HG03060 (cell line): ENCODE measurements around the gene LRRC46.

ENCODE experiments used
- ATAC-seq: cut with Tn5 transposase; IDR thresholded peaks from one replicate; pipeline ENCODE4 v1.9.1; 2021; ENCODE audit warnings: low read depth, moderate number of reproducible peaks; ENCODE audit not compliant: unreplicated experiment

LRRC46 gene

DNA sequence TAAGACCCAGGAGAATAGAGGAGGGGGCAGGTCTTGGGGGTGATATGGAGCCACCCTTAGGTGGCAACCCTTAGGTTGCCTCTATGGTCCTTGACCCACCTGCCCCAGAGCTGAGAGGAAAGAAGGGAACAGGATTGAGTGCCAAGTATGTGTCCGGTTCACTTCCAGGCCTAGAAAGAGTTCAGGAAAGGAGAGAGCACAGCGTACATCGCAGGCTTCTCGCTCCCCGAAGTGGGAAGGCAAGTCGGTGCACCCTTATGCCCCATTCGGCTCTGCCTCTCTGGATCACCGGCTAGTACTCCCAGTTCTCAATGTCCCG lies 18.9 kb downstream of the LRRC46 start:
- ATAC-seq: no peak

DNA sequence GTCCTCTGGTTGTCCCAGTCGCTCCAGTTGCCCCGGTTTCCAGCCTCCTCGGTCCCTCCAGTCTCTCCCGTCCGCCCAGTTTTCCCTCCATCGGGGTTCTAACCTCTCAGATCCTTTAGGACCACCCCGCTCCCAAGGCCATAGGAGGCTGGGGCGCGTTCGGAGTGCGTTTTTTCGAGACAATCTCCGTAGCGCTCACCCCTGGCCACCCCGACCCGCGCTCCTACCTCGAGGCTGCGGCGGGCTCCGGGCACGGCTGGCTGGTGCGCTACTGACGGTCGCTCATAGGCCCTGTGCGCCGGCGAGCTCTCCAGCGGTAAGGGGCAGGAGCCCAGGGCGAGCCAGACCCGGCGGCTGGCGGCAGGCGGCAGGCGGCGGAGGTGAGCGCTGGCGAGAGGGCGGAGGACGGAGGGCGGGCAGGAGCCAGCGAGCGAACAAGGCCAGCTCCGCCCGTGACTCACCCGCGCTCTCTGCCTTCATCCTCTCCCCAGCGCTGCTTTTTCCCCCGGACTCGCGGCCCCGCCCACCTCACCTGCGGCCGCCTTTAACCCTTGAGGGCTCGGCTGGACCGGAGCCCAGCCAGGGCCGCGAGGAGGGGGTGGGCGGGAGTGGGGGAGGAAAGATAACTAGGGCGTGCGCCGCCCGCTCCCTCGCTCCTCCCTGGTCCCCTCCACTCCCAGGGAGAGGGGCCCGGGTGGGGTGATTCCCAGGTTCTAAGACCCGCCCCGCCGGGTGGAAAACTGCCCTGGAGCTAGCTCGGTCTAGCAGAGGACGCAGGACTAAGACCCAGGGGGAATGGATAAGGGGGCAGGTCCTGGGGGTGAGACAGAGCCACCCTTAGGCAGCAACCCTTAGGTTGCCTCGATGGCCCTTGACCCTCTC lies 19.5 kb downstream of the LRRC46 start, which contains the start of gene SP6:
Gene SP6 (minus strand): TSS at position 472 of the 882 bp plus-strand sequence. CDS start 2,734 bp downstream, outside the sequence.
- no peak for ATAC-seq

DNA sequence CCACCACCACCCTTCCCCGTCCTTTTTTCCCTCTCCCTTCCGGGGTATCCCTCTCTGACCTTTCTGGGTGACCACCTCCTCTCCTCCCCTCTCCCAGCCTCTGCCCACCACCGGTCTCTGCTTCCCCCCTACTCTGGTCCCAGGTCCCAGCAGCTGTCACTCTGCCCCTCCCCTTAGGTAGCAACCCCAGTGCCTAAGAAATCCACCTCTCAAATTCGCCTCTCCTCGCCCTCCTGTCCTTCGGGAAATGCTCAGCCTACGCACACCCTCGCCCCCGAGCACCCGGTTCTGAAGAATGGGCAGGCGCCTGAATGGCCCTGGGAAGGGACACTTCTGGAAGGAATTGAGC lies 20.3 kb downstream of the LRRC46 start:
- no peak for ATAC-seq

DNA sequence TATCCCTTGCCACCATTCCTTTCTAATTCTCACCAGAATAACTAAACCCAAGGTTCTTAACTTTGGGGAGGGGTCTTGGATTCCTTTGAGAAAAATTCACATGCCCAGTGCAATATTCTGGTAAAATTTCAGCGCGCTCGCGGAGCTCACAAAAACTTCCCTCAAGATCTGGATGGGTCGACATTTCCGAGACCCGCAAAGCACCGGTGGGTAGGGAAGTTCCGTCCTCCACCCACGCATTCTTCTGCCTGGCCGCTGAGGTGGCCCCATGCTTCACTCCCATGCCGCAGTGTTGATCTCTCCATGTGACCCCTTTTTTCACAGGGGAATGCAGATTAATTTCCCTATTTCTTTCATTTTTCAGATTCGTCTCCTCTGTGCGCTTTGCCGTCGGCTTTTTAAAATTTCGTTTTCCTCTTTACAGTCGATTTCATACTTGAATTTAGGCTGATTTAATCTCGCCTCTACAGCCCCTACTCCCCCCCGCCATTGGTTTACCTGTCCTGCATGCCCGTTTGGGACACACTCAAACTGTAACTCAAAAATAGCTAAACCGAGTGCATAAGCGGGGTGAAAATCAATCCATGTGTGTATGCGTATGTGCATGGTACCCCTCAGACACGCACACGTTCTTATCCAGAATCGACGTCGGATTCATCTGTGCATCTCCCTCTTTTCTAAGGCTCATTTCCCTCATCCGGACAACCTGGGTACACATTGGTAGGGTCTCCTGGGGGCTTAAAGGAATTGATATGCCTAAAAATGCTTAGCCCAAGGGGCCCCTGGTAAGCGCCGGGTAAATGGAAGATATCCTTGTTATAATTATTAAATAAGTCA lies 20.9 kb downstream of the LRRC46 start:
- no peak for ATAC-seq

DNA sequence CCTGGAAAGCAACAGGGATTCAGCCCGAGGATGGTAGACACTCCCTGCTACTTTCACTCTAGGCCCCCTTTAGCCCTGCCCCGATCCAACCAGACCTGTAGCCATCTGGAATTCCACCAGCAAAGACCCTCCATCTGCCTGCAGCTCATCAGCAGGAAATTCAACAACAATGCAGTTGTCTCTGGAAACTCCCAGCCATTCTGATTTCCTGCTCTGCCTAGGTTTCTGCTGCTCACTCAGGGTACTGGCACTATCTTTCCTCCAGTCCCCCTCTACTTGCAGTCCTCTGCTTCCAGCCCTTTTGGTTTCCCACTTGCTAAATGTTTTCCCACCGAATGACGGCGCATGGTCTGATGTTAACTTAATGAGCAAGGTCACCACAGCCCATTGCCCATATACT lies 22.1 kb downstream of the LRRC46 start:
- no peak for ATAC-seq

DNA sequence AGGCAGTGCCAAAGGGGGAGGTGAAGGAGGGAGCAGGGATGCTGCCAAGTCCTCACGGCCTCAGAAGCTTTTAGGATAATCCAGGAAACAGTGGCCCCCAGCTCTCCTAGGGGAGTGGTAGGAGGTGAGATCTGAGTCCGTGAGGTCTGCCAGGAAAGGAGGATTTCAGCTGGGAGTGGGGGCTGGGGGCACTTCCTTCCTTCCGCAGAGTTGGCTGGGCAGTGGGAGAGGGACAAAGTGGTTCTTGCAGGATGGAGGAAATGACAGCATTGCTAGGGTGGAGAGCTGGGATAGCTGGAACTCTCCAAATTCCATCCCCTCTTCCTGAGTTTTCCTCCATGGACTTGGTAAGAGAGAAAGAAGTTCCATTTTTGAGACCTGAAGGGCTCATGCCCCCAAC lies 24.3 kb downstream of the LRRC46 start:
- ATAC-seq: no peak

DNA sequence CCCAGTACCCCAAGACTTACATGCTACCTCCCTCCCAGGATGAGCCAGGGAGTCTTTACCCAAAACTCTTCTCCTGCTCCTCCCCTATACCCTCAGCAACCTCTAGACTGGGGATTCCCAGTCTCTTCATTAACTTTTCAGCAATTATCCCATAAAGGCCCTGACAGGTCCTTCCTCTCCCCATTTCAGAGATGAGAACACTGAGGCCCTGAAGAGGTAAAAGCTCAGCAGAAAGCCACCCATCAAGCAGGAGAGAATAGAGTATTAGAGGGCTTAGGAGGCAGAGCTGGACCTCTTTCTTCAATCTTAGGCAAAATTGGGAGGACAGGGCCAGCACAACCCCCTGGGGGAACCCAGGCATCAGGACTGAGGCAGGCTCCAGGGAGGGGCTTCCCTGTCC lies 25.4 kb downstream of the LRRC46 start:
- ATAC-seq: no peak

DNA sequence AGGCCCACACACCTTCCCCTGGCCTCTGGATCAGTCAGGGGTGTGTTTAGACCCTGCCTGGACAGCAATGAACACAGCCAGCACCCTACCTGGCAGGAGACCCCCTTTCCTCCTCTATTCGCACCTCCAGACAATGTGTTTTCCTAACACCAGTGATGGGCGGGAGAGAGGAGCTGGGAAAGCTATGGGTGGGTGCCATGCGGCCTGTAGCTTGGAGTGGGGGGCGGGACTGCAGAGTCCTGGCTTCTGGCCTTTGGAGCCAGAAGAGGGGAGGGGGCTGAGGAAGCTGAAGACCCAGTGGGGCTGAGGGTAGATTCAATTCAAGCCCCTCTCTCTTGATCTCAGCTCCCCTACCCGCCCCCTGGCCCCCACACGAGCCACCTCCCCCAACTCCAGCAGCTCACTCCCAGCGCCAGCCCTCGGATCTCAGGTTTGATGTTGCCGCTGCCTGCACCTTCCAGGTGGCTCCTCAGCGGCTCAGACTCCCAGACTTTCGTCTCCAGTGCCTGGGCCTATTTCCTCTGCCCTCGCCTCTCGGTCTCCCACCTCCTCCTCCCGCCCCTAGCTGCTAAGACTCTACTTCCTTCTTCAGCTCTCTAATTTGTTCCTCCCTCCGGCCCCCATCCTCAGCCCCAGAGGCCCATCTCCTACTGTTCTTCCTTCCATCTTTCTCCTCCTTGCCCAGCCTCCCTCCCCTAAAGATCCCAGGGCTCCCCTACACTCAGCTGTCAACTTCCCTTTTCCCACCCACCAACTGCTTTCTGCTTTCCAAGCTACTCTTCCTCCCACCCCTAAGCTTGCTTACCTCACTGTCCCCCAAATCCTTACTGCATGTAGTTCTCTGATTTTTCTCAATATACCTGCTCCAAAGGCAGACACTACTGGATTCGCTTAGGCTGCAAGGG lies 26.3 kb downstream of the LRRC46 start:
- ATAC-seq: no peak

DNA sequence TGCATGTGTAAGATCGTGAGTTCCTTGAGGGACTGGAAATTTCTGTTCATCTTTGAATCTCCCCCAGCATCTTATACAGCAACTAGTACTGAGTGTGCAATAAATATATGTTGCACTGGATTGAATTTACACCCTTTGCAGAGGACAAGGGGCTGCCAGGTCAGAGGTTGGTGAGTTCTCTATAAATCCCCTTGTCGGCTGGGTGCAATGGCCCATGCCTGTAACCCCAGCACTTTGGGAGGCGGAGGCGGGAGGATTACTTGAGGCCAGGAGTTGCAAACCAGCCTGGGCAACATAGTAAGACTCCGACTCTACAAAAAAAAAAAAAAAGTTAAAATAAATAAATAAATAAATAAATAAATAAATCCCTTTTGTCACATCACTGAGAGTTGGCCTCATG lies 28.9 kb downstream of the LRRC46 start:
- ATAC-seq: no peak

DNA sequence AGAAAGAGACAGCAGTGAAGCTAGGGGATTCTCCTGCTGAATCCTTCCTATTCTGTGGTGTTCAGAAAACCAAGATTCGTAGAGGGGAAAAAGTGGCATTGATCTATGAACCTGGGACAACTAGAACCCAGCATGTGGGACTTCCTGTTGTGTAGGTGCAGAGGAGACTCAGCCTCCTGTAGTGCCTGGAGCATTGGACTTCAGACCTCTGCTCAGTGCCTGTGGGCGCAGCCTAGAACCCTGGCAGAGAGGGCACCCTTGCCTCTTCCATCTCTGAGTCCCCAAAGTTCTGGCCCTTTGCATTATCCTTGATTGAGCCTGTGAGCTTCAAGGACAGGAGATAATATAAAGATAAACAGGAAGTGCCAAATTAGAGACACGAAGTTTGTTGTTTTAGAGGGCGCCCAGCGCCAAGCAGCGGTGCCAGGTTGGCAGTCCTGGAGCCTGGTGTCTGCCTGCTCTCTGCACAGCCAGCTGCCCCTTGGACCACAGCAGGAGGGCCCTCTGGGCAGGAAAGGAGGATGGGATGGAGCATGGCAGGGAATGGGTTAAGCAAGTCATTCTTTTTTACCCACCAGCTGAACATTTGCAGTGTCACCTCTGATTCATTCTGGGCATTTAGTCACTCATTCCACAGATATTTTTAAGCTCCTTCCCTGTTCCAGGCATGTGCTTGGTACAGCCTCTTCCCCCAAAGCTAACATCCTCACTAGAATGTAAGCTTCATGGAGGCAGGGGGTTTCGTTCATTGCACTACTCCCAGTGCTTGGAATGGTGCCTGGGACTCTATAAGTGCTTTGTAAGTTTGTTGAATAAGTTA lies 31.4 kb downstream of the LRRC46 start:
- ATAC-seq: no peak

DNA sequence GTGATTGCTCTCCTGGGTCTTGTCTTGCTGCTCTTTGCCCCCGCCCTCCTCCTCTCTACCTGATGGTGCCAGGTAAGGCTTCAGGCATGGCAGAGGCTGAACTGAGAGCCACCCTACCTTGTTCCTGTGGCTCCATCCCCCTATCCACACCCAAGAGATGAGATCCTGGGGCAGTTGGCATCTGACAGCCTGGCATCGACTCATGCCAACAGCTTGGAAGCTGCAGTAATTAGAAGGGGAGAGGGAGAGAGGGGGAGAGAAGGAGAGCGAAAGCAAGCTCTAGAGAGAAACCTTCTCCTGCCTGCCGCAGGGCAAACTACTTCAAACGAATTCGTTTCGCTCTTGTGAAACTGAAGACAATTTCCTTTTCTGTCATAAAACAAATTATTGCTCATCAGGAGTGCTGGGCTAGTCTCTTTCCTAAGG lies 33.3 kb downstream of the LRRC46 start:
- ATAC-seq: no peak

DNA sequence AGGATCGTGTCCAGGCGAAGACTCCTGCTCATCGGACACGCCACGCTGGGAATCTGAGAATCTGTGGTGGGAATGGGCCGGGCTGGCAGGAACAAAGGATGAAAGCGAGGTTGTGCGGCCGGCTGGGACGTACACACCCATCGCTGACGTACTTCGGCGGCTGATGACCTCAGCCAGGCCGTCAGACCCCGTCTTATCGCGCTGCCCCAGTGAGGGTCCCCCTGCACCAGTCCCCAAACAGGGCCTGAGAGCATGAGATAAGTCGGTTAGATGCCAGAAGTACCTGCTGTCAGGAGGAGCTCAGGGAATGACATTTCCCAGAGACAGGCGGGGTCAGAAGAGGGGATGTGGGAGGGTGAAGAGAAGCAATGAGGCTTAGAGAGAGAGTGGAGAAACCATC lies 35.5 kb downstream of the LRRC46 start:
- ATAC-seq: no peak

DNA sequence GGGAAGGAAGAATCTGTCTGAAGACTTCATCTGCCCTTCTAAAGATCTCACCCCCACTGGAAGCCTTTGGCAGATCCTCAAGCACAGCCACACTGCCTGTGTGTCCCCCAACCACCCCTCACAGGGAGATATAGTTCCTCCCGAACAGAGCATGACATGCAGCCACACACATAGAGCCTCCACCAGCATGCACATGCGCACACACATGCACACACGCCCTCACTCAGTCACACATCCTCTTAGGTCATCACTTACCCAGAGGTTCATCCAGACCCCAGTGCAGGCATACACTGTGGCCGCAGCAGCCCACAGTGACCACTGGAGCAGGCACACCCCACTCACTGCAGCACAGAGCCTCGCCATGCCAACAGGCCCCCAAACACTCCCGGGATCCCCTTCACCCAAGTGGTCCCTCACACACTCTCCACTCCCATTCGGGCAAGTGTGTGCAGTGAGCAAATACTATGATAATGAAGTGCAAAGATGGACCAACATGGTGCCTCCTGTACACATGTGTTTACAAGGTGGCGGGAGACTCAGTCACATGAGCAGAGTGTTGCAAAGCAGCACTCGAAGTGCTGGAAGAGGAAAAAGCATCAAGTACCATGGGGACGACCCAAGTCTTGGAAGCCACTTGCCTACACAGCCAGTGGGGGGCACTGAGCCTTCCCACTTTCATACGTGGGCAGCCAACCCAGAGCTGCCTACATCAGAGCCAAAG lies 36.5 kb downstream of the LRRC46 start:
- no peak for ATAC-seq

DNA sequence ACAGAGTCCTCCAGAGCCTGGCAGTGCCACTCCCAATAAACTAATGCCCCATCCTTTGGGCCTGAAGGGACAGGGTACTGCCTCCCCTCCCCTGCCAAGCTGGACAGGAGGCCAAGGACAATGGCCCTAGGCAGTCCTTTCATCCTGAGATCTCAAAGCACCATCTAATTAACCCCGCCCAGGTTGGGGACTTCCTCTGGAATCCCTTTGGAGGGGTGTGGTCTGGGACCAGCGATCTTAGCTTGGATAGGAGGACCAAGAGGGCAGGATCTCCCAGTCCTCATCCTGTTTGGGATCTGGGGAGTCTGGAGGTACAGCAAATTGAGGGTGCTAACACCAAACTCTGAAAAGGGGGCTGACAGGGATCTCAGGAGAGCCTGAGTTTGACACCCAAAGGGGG lies 37.6 kb downstream of the LRRC46 start:
- ATAC-seq: no peak

DNA sequence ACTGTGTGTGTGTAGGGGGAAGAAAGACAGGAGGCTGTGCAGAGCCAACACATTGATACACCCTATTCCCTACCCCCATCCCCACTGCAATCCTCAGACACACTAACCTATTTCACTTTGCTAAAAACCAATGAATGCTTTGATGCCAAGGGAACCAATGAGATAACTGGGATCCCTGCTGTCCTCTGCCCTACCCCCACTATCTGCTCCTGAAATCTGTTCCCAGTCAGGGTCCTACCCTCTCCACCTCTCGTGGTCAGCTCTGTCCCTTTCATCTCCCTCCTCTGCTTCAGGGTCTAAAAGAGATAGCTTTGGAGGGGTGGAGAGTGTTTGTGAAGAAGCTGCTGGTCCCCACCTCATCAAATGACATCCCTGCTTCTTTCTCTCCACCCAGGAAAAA lies 38.6 kb downstream of the LRRC46 start:
- no peak for ATAC-seq

DNA sequence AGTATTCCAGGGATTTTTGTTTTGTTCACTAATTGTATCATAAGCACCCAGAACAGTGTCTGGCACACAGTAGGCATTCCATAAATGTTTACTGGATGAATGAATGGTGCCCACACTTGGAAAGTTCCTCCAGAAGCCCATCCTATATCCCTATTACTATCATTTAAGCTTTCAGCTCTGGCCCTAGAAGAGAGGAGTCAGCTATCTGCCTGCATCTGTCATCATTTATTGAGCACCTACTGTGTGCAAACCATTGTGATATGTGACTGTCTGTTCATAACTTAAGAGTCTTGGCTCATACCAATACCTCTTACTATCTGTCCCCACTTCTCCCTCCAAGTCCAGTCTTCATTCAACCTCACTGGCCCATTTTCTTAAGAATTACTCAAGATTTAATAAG lies 39.6 kb downstream of the LRRC46 start:
- ATAC-seq: no peak

DNA sequence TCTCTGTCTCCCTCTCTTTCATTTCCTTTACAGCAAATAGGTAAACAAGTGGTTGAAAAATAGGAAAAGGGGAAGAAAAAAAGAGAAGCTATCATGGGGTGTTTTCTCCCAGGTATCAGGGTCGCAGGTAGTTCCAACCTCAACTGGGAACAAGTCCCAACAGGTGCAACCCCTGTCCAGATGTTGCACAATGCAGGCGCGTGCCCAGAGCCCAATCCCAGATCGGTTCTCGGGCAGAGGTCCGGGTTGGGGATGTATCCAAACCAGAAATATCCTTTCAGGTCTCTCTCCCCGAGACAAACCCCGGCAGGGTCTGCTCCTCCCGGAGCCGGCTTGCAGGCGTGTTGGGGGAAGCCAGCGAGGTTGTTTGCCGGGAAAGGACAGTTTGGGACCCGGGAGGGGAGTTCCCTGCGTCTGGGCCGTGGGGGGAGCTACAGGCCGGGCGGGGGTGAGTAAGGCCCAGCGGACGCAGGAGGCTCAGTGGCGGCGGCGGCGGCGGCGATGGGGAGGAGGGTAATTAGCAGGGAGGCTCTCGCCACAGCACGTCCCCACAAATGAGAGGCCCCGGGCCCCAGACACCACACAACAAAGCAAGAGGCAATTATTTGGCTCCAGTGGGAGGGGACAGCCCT lies 40.7 kb downstream of the LRRC46 start:
- ATAC-seq: no peak

DNA sequence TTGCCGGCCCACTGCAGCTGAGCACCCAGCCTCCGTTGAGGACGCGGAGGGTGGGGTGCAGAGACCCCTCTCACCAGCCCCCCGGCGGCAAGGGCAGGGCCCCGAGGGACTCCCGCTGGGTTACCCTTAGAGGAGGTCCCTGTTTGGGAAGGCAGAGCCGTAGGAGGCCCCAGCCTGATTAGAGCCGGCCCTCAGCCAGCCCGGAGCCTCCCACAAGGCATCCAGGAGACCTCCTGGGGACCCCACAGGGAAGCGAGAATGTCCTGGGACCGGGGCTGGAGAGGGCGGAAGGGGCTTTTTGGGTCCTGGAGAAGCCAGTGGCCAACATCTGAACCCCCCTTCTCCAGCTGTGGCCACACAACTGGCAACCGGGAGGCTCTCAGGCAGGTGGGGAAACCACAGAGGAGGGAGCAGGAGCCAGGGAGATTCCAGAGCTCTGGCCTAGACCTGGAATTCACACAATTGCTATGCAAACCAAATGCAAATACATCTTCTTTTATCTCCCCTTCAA lies 41.2 kb downstream of the LRRC46 start:
- ATAC-seq: no peak
